IPS-15b (cell line): ENCODE data around the gene ZNF780A.
"Not testable (repeated sequence)": the region's sequence is repeated elsewhere in the genome, so short reads cannot be mapped to it uniquely, and the experiment has no call there.

Experiments
- H3K27me3 ChIP-seq: one replicate; pipeline ENCODE4 v1.6.1; 2013; ENCODE audit warnings: low read length; ENCODE audit not compliant: control insufficient read depth, insufficient read depth
- H3K36me3 ChIP-seq: one replicate; pipeline ENCODE4 v1.6.1; 2013; ENCODE audit warnings: low read length; ENCODE audit not compliant: control insufficient read depth, insufficient read depth
- H3K4me1 ChIP-seq: one replicate; pipeline ENCODE4 v1.6.1; 2013; ENCODE audit warnings: mild to moderate bottlenecking, low read length; ENCODE audit not compliant: control insufficient read depth, insufficient read depth
- H3K4me3 ChIP-seq: one replicate; pipeline ENCODE4 v1.5.1; 2013; ENCODE audit warnings: low read depth, low read length
- H3K9ac ChIP-seq: one replicate; pipeline ENCODE4 v1.6.1; 2013; ENCODE audit warnings: low read depth, mild to moderate bottlenecking, low read length
- H3K9me3 ChIP-seq: one replicate; pipeline ENCODE4 v1.6.1; 2013; ENCODE audit warnings: mild to moderate bottlenecking, low read length; ENCODE audit not compliant: control insufficient read depth, insufficient read depth

ZNF780A gene

GRCh38 chr19:40114119-40114518 lies 23.4 kb upstream of the ZNF780A start:
- not testable (repeated sequence) for H3K9me3 ChIP-seq, H3K9ac ChIP-seq, H3K27me3 ChIP-seq, H3K4me1 ChIP-seq, H3K36me3 ChIP-seq, H3K4me3 ChIP-seq

- H3K36me3 ChIP-seq, H3K27me3 ChIP-seq, H3K4me3 ChIP-seq, H3K9ac ChIP-seq, H3K4me1 ChIP-seq, H3K9me3 ChIP-seq: not testable (repeated sequence)
Measured at GRCh38 chr19:40112271-40112670, 21.5 kb upstream of the ZNF780A start.

- no peaks in the 10 kb centered on the region for H3K27me3 ChIP-seq
- no peaks in the 10 kb centered on the region for H3K36me3 ChIP-seq
- H3K4me1 ChIP-seq, result no peaks in the 10 kb centered on the region
- H3K4me3 ChIP-seq, result no peak overlapping the region
- H3K9me3 ChIP-seq, result no peaks in the 10 kb centered on the region
- H3K9ac ChIP-seq, result no peak overlapping the region
Measured at GRCh38 chr19:40110570-40110969, 19.8 kb upstream of the ZNF780A start.

- no peak overlapping the region for H3K4me3 ChIP-seq
- no peaks in the 10 kb centered on the region for H3K27me3 ChIP-seq
- H3K9me3 ChIP-seq, result no peaks in the 10 kb centered on the region
- H3K36me3 ChIP-seq, result no peaks in the 10 kb centered on the region
- no peaks in the 10 kb centered on the region for H3K4me1 ChIP-seq
- H3K9ac ChIP-seq, result no peak overlapping the region
Measured at GRCh38 chr19:40104754-40105153, 14.0 kb upstream of the ZNF780A start.

GRCh38 chr19:40103600-40103999 lies 12.9 kb upstream of the ZNF780A start:
- Histone ChIP-seq H3K27me3 (no peaks in the 10 kb centered on the region), H3K9me3 (no peaks in the 10 kb centered on the region), H3K36me3 (no peaks in the 10 kb centered on the region), H3K9ac (no peak overlapping the region), H3K4me1 (no peaks in the 10 kb centered on the region), H3K4me3 (no peak overlapping the region)

- no peaks in the 10 kb centered on the region for H3K4me1 ChIP-seq
- H3K36me3 ChIP-seq, result no peaks in the 10 kb centered on the region
- H3K9ac ChIP-seq, result no peak overlapping the region
- H3K9me3 ChIP-seq, result no peaks in the 10 kb centered on the region
- H3K4me3 ChIP-seq, result no peak overlapping the region
- no peaks in the 10 kb centered on the region for H3K27me3 ChIP-seq
Measured at GRCh38 chr19:40101813-40102212, 11.1 kb upstream of the ZNF780A start.

GRCh38 chr19:40093416-40093815 lies 2.7 kb upstream of the ZNF780A start:
- H3K9ac ChIP-seq, result no peak overlapping the region
- H3K9me3 ChIP-seq, result no peaks in the 10 kb centered on the region
- no peak overlapping the region for H3K4me3 ChIP-seq
- no peaks in the 10 kb centered on the region for H3K36me3 ChIP-seq
- H3K4me1 ChIP-seq, result peaks cover 5% of the 10 kb centered on the region
- no peaks in the 10 kb centered on the region for H3K27me3 ChIP-seq

GRCh38 chr19:40091205-40092129 lies 724 bp upstream of the ZNF780A start:
- no peak overlapping the region for H3K9ac ChIP-seq
- H3K36me3 ChIP-seq, result no peaks in the 10 kb centered on the region
- H3K9me3 ChIP-seq, result no peaks in the 10 kb centered on the region
- H3K27me3 ChIP-seq, result no peaks in the 10 kb centered on the region
- peaks cover 5% of the 10 kb centered on the region for H3K4me1 ChIP-seq
- H3K4me3 ChIP-seq, result peak overlapping the region; percentile 95

GRCh38 chr19:40089462-40089861 lies 1.3 kb downstream of the ZNF780A start:
- H3K9ac ChIP-seq, result peak overlapping the region; percentile 92
- H3K9me3 ChIP-seq, result no peaks in the 10 kb centered on the region
- peak overlapping the region; percentile 95 for H3K4me3 ChIP-seq
- H3K4me1 ChIP-seq, result peaks cover 5% of the 10 kb centered on the region
- H3K27me3 ChIP-seq, result no peaks in the 10 kb centered on the region
- H3K36me3 ChIP-seq, result no peaks in the 10 kb centered on the region

- Histone ChIP-seq H3K9me3 (no peaks in the 10 kb centered on the region), H3K27me3 (no peaks in the 10 kb centered on the region), H3K9ac (no peak overlapping the region), H3K36me3 (no peaks in the 10 kb centered on the region), H3K4me1 (peaks cover 5% of the 10 kb centered on the region), H3K4me3 (no peak overlapping the region)
Measured at GRCh38 chr19:40088299-40089047, 2.3 kb downstream of the ZNF780A start.

GRCh38 chr19:40084948-40085347 lies 5.8 kb downstream of the ZNF780A start:
- no peaks in the 10 kb centered on the region for H3K27me3 ChIP-seq
- H3K9me3 ChIP-seq, result no peaks in the 10 kb centered on the region
- peaks cover 4% of the 10 kb centered on the region for H3K4me1 ChIP-seq
- no peak overlapping the region for H3K9ac ChIP-seq
- no peak overlapping the region for H3K4me3 ChIP-seq
- peaks cover 3% of the 10 kb centered on the region for H3K36me3 ChIP-seq

GRCh38 chr19:40081411-40081810 lies 9.3 kb downstream of the ZNF780A start:
- Histone ChIP-seq H3K36me3 (peaks cover 6% of the 10 kb centered on the region), H3K27me3 (no peaks in the 10 kb centered on the region), H3K4me3 (no peak overlapping the region), H3K9ac (no peak overlapping the region), H3K4me1 (no peaks in the 10 kb centered on the region), H3K9me3 (peaks cover 3% of the 10 kb centered on the region)
